ENCODE measurements around the gene SSX3. TPM values are rescaled to one million over a fixed set of nuclear protein-coding genes. Genes with fewer than 3 reads are reported as not detected.

Gene SSX3
- not detected in 5 replicates for total RNA-seq (2022; extraction: Qiagen RNA extraction)

GRCh38 chrX:48356315-48357094 lies at the start of gene SSX3:
Gene SSX3, minus strand, starts transcription at chrX:48356703. Its CDS starts 1,454 bp downstream, at chrX:48355249.

GRCh38 chrX:48383239-48383638 lies 26.7 kb upstream of the SSX3 start, which contains the start of gene SSX4:
Gene SSX4, plus strand, starts transcription at chrX:48383539. Its CDS starts 515 bp downstream, at chrX:48384054.

Other genes with a start within 250 kb of the SSX3 start
- not detected in 5 replicates for gene SPACA5B, start 226.1 kb downstream of the SSX3 start, total RNA-seq (2022; extraction: Qiagen RNA extraction)
- not detected in 5 replicates for gene SSX5, start 159.9 kb downstream of the SSX3 start, total RNA-seq (2022; extraction: Qiagen RNA extraction)
- not detected in 5 replicates for gene SSX1, start 101.3 kb downstream of the SSX3 start, total RNA-seq (2022; extraction: Qiagen RNA extraction)
- gene SSX4, start 26.8 kb upstream of the SSX3 start, total RNA-seq (2022; extraction: Qiagen RNA extraction): not detected in 5 replicates
- gene SSX4B, start 55.3 kb upstream of the SSX3 start, total RNA-seq (2022; extraction: Qiagen RNA extraction): not detected in 5 replicates
- 0.13 to 0.56 TPM (median 0.31 TPM) in 5 replicates for gene SLC38A5, start 113.6 kb upstream of the SSX3 start, total RNA-seq (2022; extraction: Qiagen RNA extraction)
- 66.3 to 72.2 TPM (median 71.3 TPM) in 5 replicates for gene FTSJ1, start 119.5 kb upstream of the SSX3 start, total RNA-seq (2022; extraction: Qiagen RNA extraction)
- gene PORCN, start 152.3 kb upstream of the SSX3 start, total RNA-seq (2022; extraction: Qiagen RNA extraction): 15.0 to 17.7 TPM (median 16.6 TPM) in 5 replicates
- gene EBP, start 165.1 kb upstream of the SSX3 start, total RNA-seq (2022; extraction: Qiagen RNA extraction): 124 to 155 TPM (median 146 TPM) in 5 replicates
- 11.1 to 14.9 TPM (median 12.5 TPM) in 5 replicates for gene TBC1D25, start 183.0 kb upstream of the SSX3 start, total RNA-seq (2022; extraction: Qiagen RNA extraction)
- 341 to 540 TPM (median 379 TPM) in 5 replicates for gene RBM3, start 217.8 kb upstream of the SSX3 start, total RNA-seq (2022; extraction: Qiagen RNA extraction)
- gene WDR13, start 240.8 kb upstream of the SSX3 start, total RNA-seq (2022; extraction: Qiagen RNA extraction): 61.4 to 93.6 TPM (median 82.8 TPM) in 5 replicates

Measured in A549 treated with Mapracorat at 1 μM for 4 hours (cell line).